ENCODE results near the gene CSTF3. TPM values are rescaled to one million over a fixed set of nuclear protein-coding genes. Genes with fewer than 3 reads are reported as not detected.

Gene CSTF3
- total and polyA plus RNA-seq, 2 donors from 2014 or later = 26.1 to 28.5 TPM

- no peak for FAIRE-seq
- Histone ChIP-seq H3K36me3 (ENCODE audit: control insufficient read depth in 2 of 3, insufficient read depth in 3 of 3, low read length in 3 of 3) (peaks cover 2 to 34% (median 19%) of the 10 kb centered on the region in 3 donors), H3K27ac (ENCODE audit: low read depth in 2 of 2, low read length in 2 of 2) (no peak overlapping the region), H3K27me3 (ENCODE audit: control insufficient read depth, insufficient read depth, low read length) (no peaks in the 10 kb centered on the region), H3K4me1 (ENCODE audit: control insufficient read depth in 2 of 3, insufficient read depth in 2 of 3, low read depth in 1 of 3, low read length in 3 of 3) (no peaks in the 10 kb centered on the region), H3K4me3 (ENCODE audit: low read length in 3 of 3) (no peak overlapping the region), H3K9me3 (ENCODE audit: control insufficient read depth in 2 of 3, insufficient read depth in 1 of 3, low read length in 3 of 3) (no peaks in the 10 kb centered on the region), H3K9ac (ENCODE audit: low read length in 3 of 3) (no peak overlapping the region)
- TF ChIP-seq CTCF (IDR thresholded peaks at IDR 0.05; ENCODE audit: borderline replicate concordance, extremely low read depth, insufficient read depth) = peak; percentile 83
- intact Hi-C loops (cut with DNase I) = loop anchor here (10.0 kb wide), 1 partner anchor 111 kb away; no protein-coding TSS in a partner anchor
- DNase-seq = peak; percentile 79 to 83 (median 83)
Measured at GRCh38 chr11:33065445-33066178, 95.7 kb downstream of the CSTF3 start.

- H3K27ac ChIP-seq (ENCODE audit: low read depth in 2 of 2, low read length in 2 of 2) = no peak overlapping the region
Measured at GRCh38 chr11:33064866-33065265, 96.4 kb downstream of the CSTF3 start.

GRCh38 chr11:33064033-33064825 lies 97.1 kb downstream of the CSTF3 start:
- intact Hi-C loops (cut with DNase I) = loop anchor here (10.0 kb wide), 1 partner anchor 109 kb away; no protein-coding TSS in a partner anchor
- Histone ChIP-seq H3K4me3 (ENCODE audit: low read length in 3 of 3) (no peak overlapping the region), H3K27ac (ENCODE audit: low read depth in 2 of 2, low read length in 2 of 2) (no peak overlapping the region), H3K9ac (ENCODE audit: low read length in 3 of 3) (no peak overlapping the region), H3K27me3 (ENCODE audit: control insufficient read depth, insufficient read depth, low read length) (no peaks in the 10 kb centered on the region), H3K9me3 (ENCODE audit: control insufficient read depth in 2 of 3, insufficient read depth in 1 of 3, low read length in 3 of 3) (no peaks in the 10 kb centered on the region), H3K36me3 (ENCODE audit: control insufficient read depth in 2 of 3, insufficient read depth in 3 of 3, low read length in 3 of 3) (peaks cover 2 to 40% (median 17%) of the 10 kb centered on the region in 3 donors), H3K4me1 (ENCODE audit: control insufficient read depth in 2 of 3, insufficient read depth in 2 of 3, low read depth in 1 of 3, low read length in 3 of 3) (no peaks in the 10 kb centered on the region)
- FAIRE-seq (no peak), DNase-seq (no peak)
- TF ChIP-seq CTCF (IDR thresholded peaks at IDR 0.05; ENCODE audit: borderline replicate concordance, extremely low read depth, insufficient read depth) = no peak

More at GRCh38 chr11:33064866-33065265, 96.4 kb downstream of the CSTF3 start:
- Histone ChIP-seq H3K9me3 (ENCODE audit: control insufficient read depth in 2 of 3, insufficient read depth in 1 of 3, low read length in 3 of 3) (no peaks in the 10 kb centered on the region), H3K27me3 (ENCODE audit: control insufficient read depth, insufficient read depth, low read length) (no peaks in the 10 kb centered on the region), H3K36me3 (ENCODE audit: control insufficient read depth in 2 of 3, insufficient read depth in 3 of 3, low read length in 3 of 3) (peaks cover 2 to 40% (median 16%) of the 10 kb centered on the region in 3 donors), H3K4me1 (ENCODE audit: control insufficient read depth in 2 of 3, insufficient read depth in 2 of 3, low read depth in 1 of 3, low read length in 3 of 3) (no peaks in the 10 kb centered on the region), H3K9ac (ENCODE audit: low read length in 3 of 3) (no peak overlapping the region), H3K4me3 (ENCODE audit: low read length in 3 of 3) (no peak overlapping the region)
- intact Hi-C loops (cut with DNase I) = loop anchor here (10.0 kb wide), 1 partner anchor 110 kb away; no protein-coding TSS in a partner anchor
- FAIRE-seq = no peak
- TF ChIP-seq CTCF (IDR thresholded peaks at IDR 0.05; ENCODE audit: borderline replicate concordance, extremely low read depth, insufficient read depth) = no peak
- no peak for DNase-seq
